HG02840 (cell line): ENCODE results near the gene KIF12.

Source experiments
- ATAC-seq: cut with Tn5 transposase; IDR thresholded peaks from one replicate; pipeline ENCODE4 v1.9.1; 2021; ENCODE audit warnings: mild to moderate bottlenecking, moderate library complexity, moderate number of reproducible peaks; ENCODE audit not compliant: unreplicated experiment, low FRiP score

The KIF12 gene

DNA sequence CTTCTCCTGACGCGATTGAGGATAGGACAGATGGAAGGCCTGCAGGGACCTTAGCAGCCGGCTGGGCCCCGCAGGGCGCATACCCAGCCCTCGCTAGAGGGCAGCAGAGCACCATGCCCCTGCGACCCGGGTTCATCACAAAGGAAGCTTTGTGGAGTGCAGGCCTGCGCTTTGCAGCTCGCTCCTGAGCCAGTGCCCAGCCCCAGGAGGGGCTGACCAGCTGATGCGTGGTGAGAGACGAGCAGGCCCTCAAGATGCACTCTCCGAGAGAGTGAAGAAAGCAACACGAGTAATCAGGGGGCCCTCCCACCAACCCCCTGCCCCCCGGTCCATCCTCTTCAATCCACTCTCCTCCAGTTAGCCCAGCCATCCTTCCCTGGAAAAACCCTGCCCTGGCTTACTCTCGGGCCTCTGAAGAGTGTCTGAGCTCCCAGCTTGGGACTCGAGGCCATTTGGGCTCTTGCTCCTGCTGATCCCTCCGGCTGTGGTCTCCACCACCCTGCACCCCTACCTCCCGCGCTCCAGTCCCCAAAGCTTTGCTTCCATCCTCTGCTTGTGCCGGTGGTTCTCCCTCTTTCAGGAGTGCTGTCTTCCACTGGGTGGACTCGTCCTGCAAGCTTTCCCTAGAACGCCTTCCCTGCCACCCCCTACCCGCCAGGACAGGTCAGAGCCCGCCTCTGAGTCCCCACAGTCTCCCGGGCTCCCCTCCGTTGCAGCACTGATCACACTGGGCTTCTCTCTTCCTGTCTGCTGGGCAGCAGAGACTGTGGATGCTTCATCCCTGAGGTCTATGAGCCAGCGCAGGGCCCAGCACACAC lies 9.1 kb upstream of the KIF12 start:
- ATAC-seq: no peak

DNA sequence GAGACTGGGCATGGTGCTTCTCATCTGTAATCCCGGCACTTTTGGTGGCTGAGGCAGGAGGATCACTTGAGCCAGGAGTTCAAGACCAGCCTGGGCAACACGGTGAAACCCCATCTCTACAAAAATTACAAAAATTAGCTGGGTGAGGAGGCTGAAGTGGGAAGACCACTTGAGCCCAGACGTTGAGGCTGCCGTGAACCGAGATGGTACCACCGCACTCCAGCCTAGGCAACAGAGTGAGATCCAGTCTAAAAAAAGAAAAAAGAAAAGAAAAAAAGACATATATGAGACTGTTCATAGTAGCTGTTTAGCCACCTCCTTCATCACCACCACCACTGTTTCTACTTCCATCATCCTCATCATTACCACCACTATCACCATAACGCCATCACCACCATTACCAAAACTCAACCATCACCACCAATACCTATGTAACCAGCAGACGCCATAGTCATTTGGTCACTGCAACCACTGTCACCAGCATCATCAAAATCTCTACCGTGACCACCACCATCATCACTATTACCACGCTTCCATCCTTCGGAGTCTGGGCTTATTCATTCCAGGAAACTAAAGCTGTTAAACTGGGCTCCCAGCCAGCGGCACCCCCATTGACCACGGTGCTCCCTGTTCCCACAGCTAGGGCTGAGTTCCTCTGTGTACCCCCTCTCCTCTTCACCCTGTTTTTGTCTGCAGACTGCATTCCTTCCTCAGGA lies 8.4 kb upstream of the KIF12 start:
- no peak for ATAC-seq

DNA sequence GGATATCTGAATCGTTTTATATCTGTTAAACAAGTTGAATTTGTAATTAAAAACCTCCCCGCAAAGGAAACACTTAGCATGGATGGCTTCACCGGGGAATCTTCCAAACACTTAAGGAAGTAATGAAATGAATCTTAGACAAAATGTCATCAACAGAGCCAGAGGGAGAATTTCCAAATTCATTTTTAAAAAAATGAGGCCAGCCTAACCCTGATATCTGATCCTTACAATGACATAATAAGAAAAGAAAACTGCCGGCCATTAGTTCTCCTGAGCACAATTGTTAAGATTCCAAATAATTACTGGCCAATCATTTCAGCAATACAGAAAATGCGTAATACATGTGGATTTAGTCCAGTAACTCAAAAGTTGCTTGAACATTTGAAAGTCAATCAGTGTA lies 6.1 kb upstream of the KIF12 start:
- no peak for ATAC-seq

DNA sequence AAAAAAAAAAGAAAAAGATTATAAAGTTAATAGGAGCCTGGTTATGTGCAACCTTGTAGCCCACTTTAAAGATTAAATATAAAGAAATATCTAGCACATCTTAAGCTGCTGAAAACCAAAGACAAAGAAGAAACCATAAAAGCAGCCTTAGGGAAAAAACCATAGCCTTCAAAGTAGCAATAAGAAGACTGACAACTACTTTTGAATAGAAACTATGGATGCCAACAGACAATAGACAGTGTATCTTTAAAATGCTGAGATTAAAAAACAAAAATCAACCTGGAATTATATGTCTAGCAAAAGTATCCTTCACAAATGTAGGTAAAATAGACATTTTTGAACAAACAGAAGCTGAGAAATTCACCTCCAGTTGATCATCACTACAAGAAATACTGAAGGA lies 3.4 kb upstream of the KIF12 start:
- no peak for ATAC-seq

DNA sequence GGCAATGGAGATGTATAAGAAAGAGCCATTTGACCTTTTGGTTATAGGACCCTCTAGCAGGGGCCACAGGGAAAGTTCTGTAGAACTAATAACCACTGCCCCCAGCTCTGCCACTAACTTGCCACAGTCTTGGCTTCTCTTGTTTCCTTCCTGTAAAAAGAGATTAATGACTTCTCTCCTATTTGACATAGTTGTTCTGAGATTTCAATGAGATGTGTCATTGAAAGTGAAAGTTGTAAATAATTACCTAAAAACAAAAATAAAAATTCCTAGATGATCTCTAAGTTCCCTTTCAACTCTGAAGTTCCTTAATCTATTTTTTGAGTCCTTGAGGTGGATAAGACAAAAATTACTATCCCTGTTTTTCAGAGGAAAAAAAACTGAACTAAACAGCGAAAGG lies 1.4 kb upstream of the KIF12 start:
- ATAC-seq: no peak

DNA sequence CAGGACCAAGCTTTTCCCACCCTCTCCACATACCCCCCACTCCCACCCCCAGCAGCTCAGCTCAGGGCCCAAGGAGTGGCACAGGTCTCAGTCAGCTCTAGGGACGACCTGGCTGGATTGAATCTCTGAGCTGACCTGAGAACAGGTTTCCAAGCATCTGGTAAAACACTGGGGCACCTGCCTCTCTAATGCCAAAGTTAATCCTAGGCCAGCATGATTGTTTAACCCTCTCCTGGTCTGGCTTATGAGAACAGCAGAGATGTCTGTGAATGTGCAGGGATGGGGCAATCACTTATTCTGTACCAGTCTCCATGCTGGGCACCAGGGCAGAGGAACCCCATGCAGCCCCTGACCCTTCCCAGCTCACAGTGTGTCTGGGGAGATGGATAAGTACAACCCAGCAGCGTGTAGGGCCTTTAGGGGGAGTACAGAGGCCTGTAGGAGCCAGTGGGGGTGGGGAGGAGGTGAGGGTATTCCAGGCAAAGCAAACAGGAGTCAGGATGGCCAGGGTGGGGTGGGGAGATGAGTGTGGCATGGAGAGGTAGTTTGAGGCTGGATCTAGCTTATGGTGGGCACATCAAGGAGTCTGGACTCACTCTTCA lies 678 bp upstream of the KIF12 start:
- ATAC-seq: no peak

DNA sequence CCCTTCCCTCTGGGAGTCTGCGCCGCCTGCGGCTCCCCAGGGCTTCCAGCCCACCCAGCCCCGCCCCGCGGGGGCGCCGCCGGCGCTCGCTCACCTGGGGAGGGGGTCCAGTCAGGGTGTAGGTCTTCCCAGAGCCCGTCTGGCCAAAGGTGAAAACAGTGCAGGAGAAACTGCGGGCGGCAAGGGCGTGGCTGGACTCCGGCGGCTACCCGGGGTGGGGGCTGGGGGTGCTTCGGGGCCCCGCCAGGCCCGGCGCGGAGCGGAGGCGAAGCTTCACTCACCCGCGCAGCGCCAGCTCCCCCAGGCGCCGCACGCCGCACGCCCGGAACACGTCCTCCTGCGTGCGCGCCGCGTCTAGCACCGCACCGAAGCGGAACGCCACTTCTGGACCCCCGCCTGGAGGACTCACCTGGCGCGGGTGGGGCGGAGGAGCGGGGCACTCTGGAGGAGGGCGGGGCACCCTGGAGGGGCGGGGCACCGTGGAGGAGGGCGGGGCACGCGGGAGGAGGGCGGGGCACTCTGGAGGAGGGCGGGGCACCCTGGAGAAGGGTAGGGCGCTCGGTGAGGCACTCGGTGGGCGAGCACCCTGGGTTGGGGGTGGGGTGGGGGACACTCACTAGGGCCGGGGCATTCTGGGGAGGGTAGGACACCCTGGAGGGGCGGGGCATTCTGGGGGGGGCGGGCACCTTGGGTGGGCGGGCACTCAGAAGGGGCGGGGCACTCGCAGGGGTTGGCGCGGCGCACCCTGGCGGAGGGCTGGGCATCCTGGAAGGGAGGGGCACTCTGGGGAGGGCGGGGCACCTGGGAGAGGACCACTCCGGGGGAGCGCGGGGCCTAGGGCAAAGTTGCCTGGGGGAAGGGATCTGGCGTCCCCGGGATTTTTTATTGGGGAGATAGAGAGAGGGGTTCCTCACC lies 814 bp downstream of the KIF12 start:
- no peak for ATAC-seq

DNA sequence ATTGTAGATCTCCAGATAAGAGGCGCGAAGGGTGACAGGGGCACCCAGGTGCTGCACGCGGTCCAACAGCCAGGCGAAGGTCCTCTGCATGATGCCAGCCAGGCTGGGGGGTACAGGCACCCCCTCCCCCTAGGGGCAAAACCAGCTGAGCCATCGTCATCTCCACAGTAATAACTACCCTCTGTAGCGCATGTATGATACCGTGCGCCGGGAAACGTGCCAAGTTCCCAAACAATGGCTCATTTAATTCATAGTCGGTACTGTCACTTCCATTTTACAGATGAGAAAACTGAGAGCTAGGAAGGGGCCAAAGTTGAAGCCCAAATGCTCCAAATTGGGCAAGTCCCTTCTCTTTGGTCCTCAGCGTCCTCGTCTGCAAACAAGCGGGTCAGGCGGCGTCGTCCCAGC lies 1.5 kb downstream of the KIF12 start:
- no peak for ATAC-seq

DNA sequence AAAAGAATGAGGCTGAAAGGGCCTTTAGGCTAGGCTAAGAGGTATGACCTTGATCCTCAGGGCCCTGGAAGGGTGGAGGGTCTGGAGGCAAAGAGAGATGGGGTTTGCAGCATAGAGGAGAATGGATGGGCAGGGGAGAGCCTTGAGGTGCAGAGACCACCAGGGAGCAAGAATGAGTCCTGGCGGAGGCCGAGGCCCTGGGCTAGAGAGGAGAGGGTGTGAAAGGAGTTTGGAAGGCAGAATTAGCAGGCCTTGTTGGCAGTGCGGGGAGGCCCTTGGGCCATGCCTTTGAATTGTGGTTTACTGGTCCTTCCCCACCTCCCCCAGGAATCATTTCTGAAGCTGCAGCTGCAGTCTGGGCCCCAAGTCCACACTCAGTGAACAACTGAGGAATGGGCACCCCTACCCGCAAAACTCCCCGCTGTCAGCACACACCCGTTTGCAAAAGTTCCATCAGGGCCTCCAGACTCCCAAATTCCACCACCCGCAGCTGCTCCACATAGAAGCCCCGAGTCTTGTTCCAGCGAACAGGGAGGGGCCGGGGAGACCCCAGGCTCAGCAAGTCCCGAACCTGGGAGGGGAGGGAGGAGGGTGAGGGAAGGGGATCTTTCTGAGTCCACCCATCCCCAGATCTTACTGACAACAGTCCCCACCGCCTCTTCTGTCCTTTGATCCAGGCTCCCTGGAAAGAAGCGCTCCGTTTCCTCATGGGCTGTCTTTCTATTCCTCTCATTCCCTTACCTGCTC lies 2.1 kb downstream of the KIF12 start:
- no peak for ATAC-seq

DNA sequence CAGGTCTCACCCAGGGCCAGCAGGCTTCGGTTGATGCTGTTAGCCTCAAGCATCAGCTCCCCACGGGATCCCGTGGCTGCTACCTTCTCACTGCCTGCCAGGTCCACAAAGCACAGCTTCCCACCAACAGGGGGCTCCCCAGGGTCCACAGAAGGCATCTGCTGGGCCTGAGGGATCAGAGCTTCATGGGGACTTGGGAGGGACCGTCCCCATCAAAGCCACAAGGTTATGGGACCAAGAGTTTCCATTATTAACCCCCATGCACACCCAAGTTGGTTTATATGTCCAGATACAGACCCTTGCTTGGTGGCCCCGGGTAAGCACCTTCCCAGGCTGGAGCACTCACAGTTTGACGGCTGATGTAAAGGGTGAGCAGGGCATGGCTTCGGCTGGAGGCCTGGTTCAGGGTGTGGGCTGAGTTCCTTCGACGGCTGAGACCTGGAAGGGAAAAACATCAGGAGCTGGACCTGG lies 3.0 kb downstream of the KIF12 start:
- no peak for ATAC-seq

DNA sequence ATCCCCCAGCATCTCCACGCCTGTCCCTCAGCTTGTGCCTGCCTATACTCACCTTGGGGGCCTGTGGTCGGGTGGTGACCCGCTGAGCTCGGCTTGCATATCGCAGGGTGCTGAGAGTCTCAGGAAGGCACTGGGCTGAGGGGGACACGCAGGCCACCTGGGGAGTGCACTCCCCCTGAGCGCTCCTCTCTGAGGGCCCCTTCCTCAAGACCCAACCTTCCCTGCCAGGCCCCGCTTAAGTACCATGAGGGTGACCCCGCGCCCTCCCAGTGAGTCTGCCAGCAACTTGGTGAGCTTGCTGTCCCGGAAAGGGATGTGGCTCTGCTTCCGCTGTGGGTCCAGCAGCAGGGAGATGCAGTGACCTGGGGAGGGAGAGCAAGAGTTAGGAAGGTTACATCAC lies 4.1 kb downstream of the KIF12 start:
- no peak for ATAC-seq

DNA sequence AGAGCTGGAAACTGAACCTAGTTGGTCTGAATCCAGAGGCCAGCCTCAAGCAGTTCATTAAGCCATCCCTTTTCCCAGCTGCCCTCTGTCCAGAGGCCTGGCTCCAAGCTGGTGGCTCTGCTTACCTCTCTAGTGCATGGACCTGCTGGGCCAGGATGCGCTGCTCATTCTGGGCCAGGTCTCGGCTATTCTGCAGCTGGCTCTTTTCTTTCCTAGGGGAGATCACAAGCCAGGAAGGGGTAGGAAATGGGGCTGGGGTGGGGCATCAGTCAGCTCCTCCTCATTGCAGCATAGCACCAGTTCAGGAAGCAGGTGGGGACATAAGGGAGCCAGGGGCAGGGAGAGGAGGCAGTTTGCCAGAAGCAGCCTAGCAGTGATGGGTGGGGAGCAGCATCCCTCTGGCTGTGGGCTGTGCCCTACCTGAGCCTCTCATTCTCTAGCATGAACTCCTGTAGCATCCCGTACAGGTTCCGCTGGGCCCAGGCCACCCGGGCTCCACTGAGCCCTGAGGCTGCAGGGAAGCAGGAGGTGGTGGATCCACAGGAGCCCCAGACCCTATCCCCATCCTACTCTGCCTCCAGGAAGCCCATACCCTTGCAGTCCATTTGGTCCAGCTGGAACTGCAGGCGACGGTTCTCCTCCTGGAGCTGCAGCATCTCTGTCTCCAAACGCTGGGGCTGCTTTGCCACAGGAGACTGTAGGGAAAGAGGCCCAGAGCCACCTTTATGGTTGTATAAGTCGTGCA lies 5.2 kb downstream of the KIF12 start:
- ATAC-seq: no peak

DNA sequence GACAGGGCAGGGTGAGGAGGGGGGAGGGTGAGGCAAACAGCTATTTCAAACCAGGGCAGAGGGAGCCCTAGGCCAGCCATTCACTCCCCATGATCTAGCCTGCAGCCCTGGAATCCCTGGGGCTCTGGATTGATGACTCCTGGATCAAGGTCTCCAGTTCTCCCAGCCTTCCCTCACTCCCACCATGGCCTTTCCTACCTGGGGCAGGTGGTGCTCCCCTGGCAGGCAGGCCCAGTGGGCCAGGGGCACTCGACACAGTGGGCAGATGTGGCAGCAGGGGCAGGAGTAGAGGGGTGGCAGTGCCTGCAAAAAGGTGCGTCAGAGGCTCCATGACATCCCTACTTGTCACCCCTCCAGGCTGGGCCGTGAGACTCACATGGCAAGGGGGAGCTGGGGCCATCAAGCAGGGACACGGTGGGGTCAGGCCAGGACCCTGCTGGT lies 6.0 kb downstream of the KIF12 start:
- no peak for ATAC-seq

DNA sequence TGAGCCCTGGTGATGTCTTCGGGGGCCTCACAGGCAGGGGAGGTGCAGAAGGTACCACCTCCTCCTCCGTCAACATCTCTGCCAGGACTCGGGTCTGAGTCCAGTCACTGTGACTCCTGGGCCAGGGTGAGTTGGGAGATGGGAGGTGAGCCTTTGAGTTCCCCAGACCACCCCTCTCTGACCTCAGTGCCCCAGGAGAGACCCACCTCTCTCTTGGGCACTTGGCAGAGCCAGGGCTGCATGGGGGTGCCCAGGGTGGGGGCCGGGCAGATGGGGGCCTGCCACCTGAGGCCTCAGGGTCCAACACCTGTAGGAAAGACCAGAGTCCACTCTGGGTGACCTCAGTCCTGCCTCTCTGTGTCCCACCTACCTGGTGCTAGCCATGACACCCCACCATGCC lies 6.8 kb downstream of the KIF12 start:
- no peak for ATAC-seq

DNA sequence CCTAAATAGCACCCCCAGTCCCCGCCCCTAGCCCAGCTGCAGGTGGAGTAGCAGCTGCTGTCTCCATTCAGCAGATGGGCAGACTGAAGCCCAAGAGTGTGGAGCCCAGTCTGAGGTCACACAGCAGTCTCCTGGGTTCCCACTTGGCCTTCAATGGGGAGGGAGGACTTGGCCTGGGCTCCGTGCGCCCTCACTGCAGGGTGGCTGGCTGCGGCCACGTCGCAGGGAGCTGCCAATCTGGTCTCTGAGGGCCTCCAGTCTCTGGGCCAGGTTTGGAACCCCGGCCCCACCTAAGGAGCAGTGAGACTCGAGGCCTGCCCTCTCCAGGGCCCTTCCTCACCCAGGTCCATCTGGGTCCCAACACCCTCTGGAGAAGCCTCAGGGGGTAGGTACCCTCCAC lies 7.4 kb downstream of the KIF12 start:
- no peak for ATAC-seq

DNA sequence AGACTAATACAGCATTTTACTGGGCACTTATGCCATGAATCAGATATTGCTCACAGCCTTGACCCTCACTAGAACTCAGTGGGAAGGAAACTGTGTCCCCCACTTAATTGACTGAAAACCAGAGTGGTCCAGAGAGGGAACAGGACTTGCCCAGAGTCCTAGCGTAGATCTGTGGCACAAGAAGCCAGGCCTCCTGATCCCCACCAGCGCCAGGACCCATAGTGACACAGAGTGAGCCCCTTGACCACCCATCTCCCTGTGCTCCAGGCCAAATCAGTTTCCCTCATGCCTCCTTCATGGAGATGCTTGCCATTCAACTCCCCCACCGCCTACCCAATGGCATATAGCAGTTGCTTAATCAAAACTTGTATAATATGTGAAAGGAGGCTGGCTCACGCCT lies 8.3 kb downstream of the KIF12 start:
- no peak for ATAC-seq

DNA sequence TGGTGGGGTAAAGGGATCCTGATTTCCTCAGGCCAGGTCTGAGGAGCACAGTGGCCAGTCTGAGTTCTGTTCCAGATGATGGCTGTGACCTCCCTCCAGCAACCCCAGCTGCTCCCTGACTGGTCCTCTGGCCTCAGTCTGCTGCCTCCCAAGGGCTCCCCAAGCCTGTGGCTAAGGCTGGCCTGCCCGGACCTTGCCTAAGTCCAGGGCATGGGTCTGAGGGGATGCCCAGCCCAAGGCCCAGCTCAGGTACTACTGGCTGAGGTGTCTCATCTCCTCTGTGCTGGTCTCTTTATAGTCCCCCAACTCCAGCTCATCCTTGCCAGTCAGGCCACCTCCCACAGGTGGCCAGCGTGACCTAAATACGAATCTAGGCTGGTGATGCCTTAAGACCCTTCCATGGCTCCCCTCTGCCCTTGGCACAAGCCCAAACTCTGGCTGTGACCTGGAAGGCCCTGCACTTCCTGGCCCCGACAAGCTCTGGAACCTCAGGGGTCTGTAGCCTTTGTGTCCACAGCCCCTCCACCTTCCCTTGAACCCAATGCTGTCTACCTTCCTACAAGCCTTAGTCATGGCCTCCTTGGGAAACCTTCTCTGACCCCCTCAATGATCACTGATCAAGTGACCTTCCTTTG lies 9.8 kb downstream of the KIF12 start:
- ATAC-seq: no peak

DNA sequence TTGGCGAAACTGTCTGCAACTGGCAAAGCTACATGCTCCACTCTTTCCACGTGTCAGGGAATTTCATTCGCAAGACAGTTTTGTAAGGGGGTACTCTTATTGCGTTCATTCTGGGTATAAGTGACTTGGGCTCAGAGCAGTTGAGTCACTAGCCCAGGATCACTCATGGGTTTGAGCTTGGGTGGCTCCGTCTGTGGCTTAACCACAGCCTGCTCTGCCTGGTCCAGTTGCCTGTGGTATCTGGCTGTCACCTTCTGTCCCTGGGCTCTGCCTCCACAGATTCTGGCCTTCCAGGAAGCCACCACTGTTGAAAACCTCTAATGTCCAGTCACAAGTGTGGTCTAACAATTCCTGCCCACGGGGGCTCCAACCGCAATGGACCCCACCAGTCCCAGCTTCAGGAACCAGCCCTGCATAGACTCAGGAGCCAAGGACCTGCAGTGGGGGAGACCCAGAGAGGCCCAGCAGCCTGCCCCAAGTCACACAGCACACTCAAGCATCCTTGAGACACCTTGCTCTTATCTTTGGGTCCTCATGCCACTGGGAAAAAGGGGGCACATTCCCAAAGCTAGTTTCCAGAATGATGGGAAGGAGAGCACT lies 10.4 kb downstream of the KIF12 start:
- ATAC-seq: no peak
